CD14-positive monocyte (primary cell): ENCODE measurements around the gene SCG5. TPM values are rescaled to one million over a fixed set of nuclear protein-coding genes. Genes with fewer than 3 reads are reported as not detected.

Experiments
- DNase-seq, 3 donors: peaks; one replicate each; pipeline ENCODE4 v3.0.0-alpha.2; 2011 to 2022
- H2AFZ ChIP-seq: 2 replicates; pipeline ENCODE4 v1.6.0; 2012; ENCODE audit warnings: mild to moderate bottlenecking, low read depth, low read length, inconsistent platforms; ENCODE audit not compliant: insufficient read depth, poor library complexity, severe bottlenecking
- H3K27ac ChIP-seq, 2 donors: 1 replicate in 1 of 2; 2 replicates in 1 of 2; pipeline ENCODE4 v1.5.1; 2012 to 2013; ENCODE audit warnings: low read length in 2 of 2, control low read depth in 1 of 2, inconsistent platforms in 1 of 2, low read depth in 1 of 2, mild to moderate bottlenecking in 1 of 2
- H3K27me3 ChIP-seq, 2 donors: one replicate each; pipeline versions ENCODE4 v1.6.0 to v1.6.1; 2011 to 2013; ENCODE audit warnings: low read length in 2 of 2; ENCODE audit not compliant: control insufficient read depth in 2 of 2, insufficient read depth in 2 of 2
- H3K36me3 ChIP-seq, 2 donors: replicated peaks in 1 of 2; 1 replicate in 1 of 2; 2 replicates in 1 of 2; pipeline versions ENCODE4 v1.5.1 to v1.6.1; 2012 to 2013; ENCODE audit warnings: low read length in 2 of 2, control low read depth in 1 of 2, inconsistent platforms in 1 of 2, mild to moderate bottlenecking in 1 of 2; ENCODE audit not compliant: insufficient read depth in 2 of 2, control insufficient read depth in 1 of 2
- H3K4me1 ChIP-seq, 2 donors: 1 replicate in 1 of 2; 2 replicates in 1 of 2; pipeline versions ENCODE4 v1.5.1 to v1.6.1; 2012 to 2013; ENCODE audit warnings: low read length in 2 of 2, control low read depth in 1 of 2, inconsistent platforms in 1 of 2, mild to moderate bottlenecking in 1 of 2, moderate library complexity in 1 of 2; ENCODE audit not compliant: insufficient read depth in 2 of 2, control insufficient read depth in 1 of 2
- H3K4me2 ChIP-seq: replicated peaks from 2 replicates; pipeline ENCODE3; 2012; ENCODE audit warnings: low read length, moderate library complexity, mild to moderate bottlenecking; ENCODE audit not compliant: poor library complexity, severe bottlenecking; ENCODE audit errors: extremely low read depth
- H3K4me3 ChIP-seq, 3 experiments: fragments of 200-600 bp in 1 of 3; sonication (generic) in 1 of 3; replicated peaks in 1 of 3; 1 replicate in 2 of 3; 2 replicates in 1 of 3; pipeline ENCODE4 v1.5.1; 2011 to 2013; ENCODE audit warnings: low read length in 3 of 3, mild to moderate bottlenecking in 3 of 3, control low read depth in 2 of 3, low read depth in 2 of 3, inconsistent platforms in 1 of 3, moderate library complexity in 1 of 3
- H3K79me2 ChIP-seq: 2 replicates; pipeline ENCODE4 v1.6.0; 2012; ENCODE audit warnings: mild to moderate bottlenecking, control low read depth, inconsistent platforms, low read length, moderate library complexity; ENCODE audit not compliant: insufficient read depth
- H3K9ac ChIP-seq: 2 replicates; pipeline ENCODE4 v1.6.0; 2017; ENCODE audit warnings: low read length, mild to moderate bottlenecking; ENCODE audit not compliant: insufficient read depth, poor library complexity, severe bottlenecking
- H3K9me3 ChIP-seq, 2 donors: replicated peaks in 1 of 2; 1 replicate in 1 of 2; 2 replicates in 1 of 2; pipeline versions ENCODE4 v1.5.1 to v1.6.1; 2012 to 2013; ENCODE audit warnings: low read length in 2 of 2, control low read depth in 1 of 2; ENCODE audit not compliant: control insufficient read depth in 1 of 2, insufficient read depth in 1 of 2
- H4K20me1 ChIP-seq: 2 replicates; pipeline ENCODE4 v1.6.0; 2012; ENCODE audit warnings: mild to moderate bottlenecking, low read length, control low read depth, moderate library complexity; ENCODE audit not compliant: insufficient read depth
- H3K27ac Mint-ChIP-seq, 7 donors: one replicate each; pipeline ENCODE4 v1.8.0; 2020; ENCODE audit warnings: mild to moderate bottlenecking in 7 of 7, mixed read lengths in 7 of 7, moderate library complexity in 6 of 7, inconsistent platforms in 2 of 7
- H3K27me3 Mint-ChIP-seq, 3 donors: one replicate each; pipeline ENCODE4 v1.8.0; 2021 to 2022; ENCODE audit warnings: low read depth in 3 of 3, mild to moderate bottlenecking in 3 of 3, mixed read lengths in 3 of 3, moderate library complexity in 3 of 3, inconsistent platforms in 1 of 3
- H3K36me3 Mint-ChIP-seq, 2 donors: one replicate each; pipeline ENCODE4 v1.8.0; 2020; ENCODE audit warnings: mixed read lengths in 2 of 2, inconsistent platforms in 1 of 2, mild to moderate bottlenecking in 1 of 2
- H3K4me1 Mint-ChIP-seq: one replicate; pipeline ENCODE4 v1.8.0; 2020; ENCODE audit warnings: mild to moderate bottlenecking, mixed read lengths
- H3K4me3 Mint-ChIP-seq, 2 donors: one replicate each; pipeline ENCODE4 v1.8.0; 2020; ENCODE audit warnings: mild to moderate bottlenecking in 2 of 2, mixed read lengths in 2 of 2, moderate library complexity in 1 of 2
- H3K9me3 Mint-ChIP-seq, 7 donors: one replicate each; pipeline ENCODE4 v1.8.0; 2020 to 2022; ENCODE audit warnings: mixed read lengths in 7 of 7, mild to moderate bottlenecking in 6 of 7, moderate library complexity in 6 of 7, inconsistent platforms in 2 of 7
- WGBS: methylation state at CpG from one replicate; pipeline ENCODE4 v1.1.5; 2013; ENCODE audit warnings: missing lambda C conversion rate; ENCODE audit not compliant: insufficient coverage; 5-methylcytosine and 5-hydroxymethylcytosine counted together
- intact Hi-C, 2 donors: fragments of 100-400 bp; cut with micrococcal nuclease; formaldehyde crosslinking; loops; one replicate each; pipeline versions ENCODE4 v1.15.0 to v1.15.1; 2023
- polyA plus RNA-seq, 3 donors: library from polyadenylated mRNA; depleted of rRNA in 1 of 3; unstranded in 2 of 3; stranded (reverse) in 1 of 3; fragments of 300-500 nt in 2 of 3; fragments of >200 nt in 1 of 3; fragmentation: Illumina TruSeq in 2 of 3; gene quantifications; 1 replicate in 2 of 3; 2 replicates in 1 of 3; pipeline ENCODE4 v1.2.3, GENCODE V29; 2012 to 2021
- TF ChIP-seq, protein P1 (sequence below): fragments of 200-600 bp; IDR thresholded peaks from one replicate; pipeline ENCODE4 v1.8.0; 2022; ENCODE audit warnings: antibody characterized with exemption, mild to moderate bottlenecking

The SCG5 gene
- polyA plus RNA-seq, 3 donors, result not detected

DNA sequence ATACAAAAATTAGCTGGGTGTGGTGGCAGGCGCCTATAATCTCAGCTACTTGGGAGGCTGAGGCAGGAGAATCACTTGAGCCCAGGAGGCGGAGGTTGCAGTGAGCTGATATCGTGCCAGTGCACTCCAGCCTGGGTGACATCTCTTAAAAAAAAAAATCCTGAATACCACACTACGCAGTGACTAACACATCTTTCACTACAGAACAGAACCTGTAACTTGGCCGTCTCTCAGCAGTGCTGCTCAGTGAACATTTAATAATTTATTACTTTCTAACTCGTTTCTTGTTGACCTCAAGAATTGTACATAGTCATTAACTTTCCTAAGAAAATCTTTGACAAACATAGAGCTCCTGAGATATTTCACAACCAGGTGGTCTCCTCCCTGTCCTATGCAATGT, 80.1 kb downstream of the SCG5 start:
- Histone ChIP-seq H3K36me3 (no peaks in the 10 kb centered on the region), H3K4me1 (peaks cover 22 to 26% of the 10 kb centered on the region in 2 donors), H3K9ac (no peak overlapping the region), H2AFZ (no peak overlapping the region), H3K9me3 (peaks cover 3 to 15% of the 10 kb centered on the region in 2 donors), H3K79me2 (no peaks in the 10 kb centered on the region), H4K20me1 (no peaks in the 10 kb centered on the region), H3K4me3 (no peak overlapping the region), H3K27ac (no peak overlapping the region), H3K27me3 (peaks cover 59 to 66% of the 10 kb centered on the region in 2 donors), H3K4me2 (no peak overlapping the region)
- peak overlapping the region in 1 of 2 donors; percentile 82 for H3K4me3 Mint-ChIP-seq
- peaks cover 21% of the 10 kb centered on the region for H3K4me1 Mint-ChIP-seq
- H3K9me3 Mint-ChIP-seq, result peaks cover 4 to 19% (median 10%) of the 10 kb centered on the region in 7 donors
- H3K27ac Mint-ChIP-seq, result no peak overlapping the region
- DNase-seq, result no peak
- WGBS, result 98% methylated on average over 4 of the region's 6 CpGs
- H3K36me3 Mint-ChIP-seq, result peaks cover 0 to 4% of the 10 kb centered on the region in 2 donors
- intact Hi-C loops, result no loop called here
- H3K27me3 Mint-ChIP-seq, result peaks cover 63 to 83% (median 68%) of the 10 kb centered on the region in 3 donors
- TF ChIP-seq, protein P1, sequence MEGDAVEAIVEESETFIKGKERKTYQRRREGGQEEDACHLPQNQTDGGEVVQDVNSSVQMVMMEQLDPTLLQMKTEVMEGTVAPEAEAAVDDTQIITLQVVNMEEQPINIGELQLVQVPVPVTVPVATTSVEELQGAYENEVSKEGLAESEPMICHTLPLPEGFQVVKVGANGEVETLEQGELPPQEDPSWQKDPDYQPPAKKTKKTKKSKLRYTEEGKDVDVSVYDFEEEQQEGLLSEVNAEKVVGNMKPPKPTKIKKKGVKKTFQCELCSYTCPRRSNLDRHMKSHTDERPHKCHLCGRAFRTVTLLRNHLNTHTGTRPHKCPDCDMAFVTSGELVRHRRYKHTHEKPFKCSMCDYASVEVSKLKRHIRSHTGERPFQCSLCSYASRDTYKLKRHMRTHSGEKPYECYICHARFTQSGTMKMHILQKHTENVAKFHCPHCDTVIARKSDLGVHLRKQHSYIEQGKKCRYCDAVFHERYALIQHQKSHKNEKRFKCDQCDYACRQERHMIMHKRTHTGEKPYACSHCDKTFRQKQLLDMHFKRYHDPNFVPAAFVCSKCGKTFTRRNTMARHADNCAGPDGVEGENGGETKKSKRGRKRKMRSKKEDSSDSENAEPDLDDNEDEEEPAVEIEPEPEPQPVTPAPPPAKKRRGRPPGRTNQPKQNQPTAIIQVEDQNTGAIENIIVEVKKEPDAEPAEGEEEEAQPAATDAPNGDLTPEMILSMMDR, result no peak

DNA sequence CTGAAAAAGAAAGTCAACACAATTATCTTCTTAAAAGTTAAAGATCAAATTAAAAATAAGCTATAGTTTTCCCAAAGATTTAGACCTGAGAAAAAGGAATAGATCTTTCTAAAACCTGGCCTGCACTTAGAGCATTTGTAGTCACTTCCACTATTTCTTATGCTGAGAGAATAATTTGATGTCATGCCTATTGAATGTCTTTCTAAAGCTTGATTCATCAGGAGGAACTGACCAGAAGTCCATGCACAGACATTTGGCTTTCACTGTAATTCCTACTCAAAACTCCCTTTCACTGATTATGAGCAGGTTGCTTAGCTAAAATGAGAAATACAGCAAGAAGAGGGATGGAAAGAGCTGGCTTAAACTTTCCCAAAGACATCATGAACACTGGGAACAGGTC, 80.6 kb downstream of the SCG5 start:
- peaks cover 0 to 4% of the 10 kb centered on the region in 2 donors for H3K36me3 Mint-ChIP-seq
- peaks cover 16% of the 10 kb centered on the region for H3K4me1 Mint-ChIP-seq
- TF ChIP-seq, protein P1, result no peak
- Histone ChIP-seq H3K36me3 (no peaks in the 10 kb centered on the region), H3K4me3 (no peak overlapping the region), H3K9ac (no peak overlapping the region), H3K27me3 (peaks cover 54 to 61% of the 10 kb centered on the region in 2 donors), H3K79me2 (no peaks in the 10 kb centered on the region), H3K4me2 (no peak overlapping the region), H3K27ac (no peak overlapping the region), H4K20me1 (no peaks in the 10 kb centered on the region), H3K4me1 (peaks cover 17 to 21% of the 10 kb centered on the region in 2 donors), H2AFZ (no peak overlapping the region), H3K9me3 (peaks cover 3 to 15% of the 10 kb centered on the region in 2 donors)
- H3K27me3 Mint-ChIP-seq, result peaks cover 58 to 78% (median 66%) of the 10 kb centered on the region in 3 donors
- no peak for DNase-seq
- H3K27ac Mint-ChIP-seq, result no peak overlapping the region
- no peak overlapping the region for H3K4me3 Mint-ChIP-seq
- intact Hi-C loops, result no loop called here
- H3K9me3 Mint-ChIP-seq, result peaks cover 4 to 21% (median 15%) of the 10 kb centered on the region in 7 donors
